Measurements from ENCODE around the gene DENND4A.
A peak's percentile ranks its signal among the peaks of the same experiment; 100 is the strongest.

DENND4A gene

GRCh38 chr15:65792138-65792987 lies at the start of gene DENND4A:
TSS of gene DENND4A (minus strand) at chr15:65792293. CDS start at chr15:65756450, 35,843 bp downstream.
- Mint-ChIP-seq H3K9me3 (no peaks in the 10 kb centered on the region), H3K27me3 (no peaks in the 10 kb centered on the region), H3K36me3 (ENCODE audit: low read depth) (peaks cover 18% of the 10 kb centered on the region), H3K4me1 (peaks cover 72% of the 10 kb centered on the region), H3K4me3 (peak within 1 kb of the TSS; percentile 85), H3K27ac (peak within 1 kb of the TSS; percentile 100)
- DNase-seq (peak; percentile 98), ATAC-seq (peak; percentile 85)

GRCh38 chr15:65841121-65841930 lies 49.2 kb upstream of the DENND4A start:
- no peak for ATAC-seq
- Mint-ChIP-seq H3K4me1 (peaks cover 4% of the 10 kb centered on the region), H3K27ac (no peak overlapping the region), H3K4me3 (no peak overlapping the region), H3K36me3 (ENCODE audit: low read depth) (no peaks in the 10 kb centered on the region), H3K27me3 (no peaks in the 10 kb centered on the region), H3K9me3 (no peaks in the 10 kb centered on the region)
- DNase-seq = no peak

- H3K4me3 Mint-ChIP-seq = no peak overlapping the region
- no peaks in the 10 kb centered on the region for H3K36me3 Mint-ChIP-seq (ENCODE audit: low read depth)
- peaks cover 4% of the 10 kb centered on the region for H3K4me1 Mint-ChIP-seq
- no peaks in the 10 kb centered on the region for H3K27me3 Mint-ChIP-seq
- no peak for DNase-seq
- no peak for ATAC-seq
- H3K27ac Mint-ChIP-seq = no peak overlapping the region
- no peaks in the 10 kb centered on the region for H3K9me3 Mint-ChIP-seq
Measured at GRCh38 chr15:65839985-65840384, 47.9 kb upstream of the DENND4A start.

- Mint-ChIP-seq H3K27me3 (no peaks in the 10 kb centered on the region), H3K4me3 (no peak overlapping the region), H3K4me1 (peaks cover 4% of the 10 kb centered on the region), H3K36me3 (ENCODE audit: low read depth) (no peaks in the 10 kb centered on the region), H3K9me3 (no peaks in the 10 kb centered on the region), H3K27ac (no peak overlapping the region)
- ATAC-seq (no peak), DNase-seq (no peak)
Measured at GRCh38 chr15:65839354-65839901, 47.3 kb upstream of the DENND4A start.

DNA sequence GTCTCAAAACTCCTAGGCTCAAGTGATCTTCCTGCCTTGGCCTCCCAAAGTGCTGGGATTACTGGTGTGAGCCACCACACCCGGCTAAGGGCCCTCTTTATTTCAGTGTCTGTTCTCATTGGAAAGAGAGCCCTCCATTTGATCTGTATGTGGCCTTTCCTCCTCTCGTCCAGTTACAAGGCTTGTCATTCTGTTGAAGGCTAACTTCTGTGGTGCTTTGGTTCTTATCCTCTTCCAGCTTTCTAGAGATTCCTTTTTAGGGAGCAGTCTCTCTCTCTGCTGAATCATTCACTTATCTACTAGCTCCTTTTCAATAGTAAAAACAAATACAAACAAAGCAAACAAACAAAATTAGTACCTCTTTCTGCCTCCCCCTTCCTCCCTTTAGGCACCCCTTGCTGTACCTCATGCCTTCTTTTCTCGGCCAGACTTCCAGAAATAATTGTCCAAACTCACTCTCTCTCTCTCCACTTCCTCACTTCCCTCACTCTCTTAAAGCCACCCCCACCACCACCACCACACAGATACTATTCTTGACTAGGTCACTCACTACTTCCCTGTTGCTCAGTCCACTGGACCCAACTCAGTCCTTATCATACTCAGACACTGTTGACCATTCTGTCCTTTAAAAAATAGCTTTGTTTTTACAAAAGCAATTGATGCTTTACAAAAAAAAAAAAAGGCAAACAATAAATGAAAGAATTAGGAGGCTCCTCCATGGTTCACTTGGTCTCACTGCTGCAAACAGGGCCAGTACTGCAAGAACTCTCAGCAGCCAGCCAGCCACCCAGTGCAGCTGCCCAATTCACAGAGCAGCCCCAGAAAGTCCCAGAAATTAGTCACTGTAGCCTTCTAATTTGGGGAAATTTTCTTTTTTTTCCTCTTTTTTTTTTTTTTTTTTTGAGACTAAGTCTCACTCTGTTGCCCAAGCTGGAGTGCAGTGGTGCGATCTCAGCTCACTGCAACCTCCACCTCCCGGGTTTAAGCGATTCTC lies 45.5 kb upstream of the DENND4A start:
- Mint-ChIP-seq H3K4me1 (peaks cover 20% of the 10 kb centered on the region), H3K27ac (peak overlapping the region; percentile 21), H3K36me3 (ENCODE audit: low read depth) (no peaks in the 10 kb centered on the region), H3K9me3 (no peaks in the 10 kb centered on the region), H3K4me3 (no peak overlapping the region), H3K27me3 (no peaks in the 10 kb centered on the region)
- ATAC-seq (no peak), DNase-seq (no peak)

GRCh38 chr15:65836665-65837064 lies 44.6 kb upstream of the DENND4A start:
- ATAC-seq = no peak
- no peaks in the 10 kb centered on the region for H3K27me3 Mint-ChIP-seq
- peaks cover 28% of the 10 kb centered on the region for H3K4me1 Mint-ChIP-seq
- H3K4me3 Mint-ChIP-seq = no peak overlapping the region
- no peaks in the 10 kb centered on the region for H3K9me3 Mint-ChIP-seq
- H3K36me3 Mint-ChIP-seq (ENCODE audit: low read depth) = no peaks in the 10 kb centered on the region
- no peak overlapping the region for H3K27ac Mint-ChIP-seq
- DNase-seq = no peak

DNA sequence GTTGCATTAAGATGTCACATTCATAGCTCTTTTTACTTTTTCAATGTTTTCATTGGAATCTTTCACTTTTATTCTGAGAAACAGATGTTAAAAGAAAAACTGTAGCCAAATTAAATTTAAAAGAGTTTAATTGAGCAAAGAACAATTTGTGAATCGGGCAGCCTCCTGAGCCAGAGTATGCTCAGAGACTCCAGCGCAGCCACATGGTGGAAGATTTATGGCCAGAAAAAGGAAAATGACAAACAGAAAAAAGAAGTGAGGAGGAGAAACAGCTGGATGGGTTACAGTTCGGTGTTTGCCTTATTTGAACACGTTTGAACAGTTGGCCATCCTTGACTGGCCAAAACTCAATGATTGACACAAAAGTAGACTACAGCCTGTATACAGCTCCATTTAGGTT lies 43.4 kb upstream of the DENND4A start:
- DNase-seq = no peak
- Mint-ChIP-seq H3K9me3 (no peaks in the 10 kb centered on the region), H3K4me1 (peaks cover 36% of the 10 kb centered on the region), H3K27ac (no peak overlapping the region), H3K4me3 (no peak overlapping the region), H3K36me3 (ENCODE audit: low read depth) (no peaks in the 10 kb centered on the region), H3K27me3 (no peaks in the 10 kb centered on the region)
- ATAC-seq = no peak

DNA sequence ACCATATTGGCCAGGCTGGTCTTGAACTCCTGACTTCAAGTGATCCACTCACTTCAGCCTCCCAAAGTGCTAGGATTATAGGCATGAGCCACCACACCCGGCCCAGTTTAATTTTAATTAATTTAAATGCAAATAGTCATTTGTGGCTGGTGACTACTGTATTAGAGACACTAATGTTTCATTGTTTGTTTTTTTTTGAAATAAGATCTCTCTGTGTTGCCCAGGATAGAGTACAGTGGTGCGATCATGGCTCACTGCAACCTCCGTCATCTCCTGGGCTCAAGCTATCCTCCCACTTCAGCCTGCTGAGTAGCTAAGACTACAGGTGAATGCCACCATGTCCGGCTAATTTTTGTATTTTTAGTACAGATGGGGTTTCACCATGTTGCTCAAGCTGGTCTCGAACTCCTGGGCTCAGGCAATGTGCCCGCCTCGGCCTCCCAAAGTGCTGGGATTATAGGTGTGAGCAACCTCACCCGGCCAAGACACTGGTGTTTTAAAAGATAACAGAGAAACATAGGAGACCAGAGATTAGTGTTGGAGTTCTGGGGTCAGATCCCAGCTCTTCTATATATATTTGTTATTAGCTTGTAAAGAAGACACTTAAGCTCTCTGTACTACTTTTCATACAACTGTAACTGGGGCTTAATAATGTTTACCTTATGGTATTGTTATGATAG lies 42.6 kb upstream of the DENND4A start:
- Mint-ChIP-seq H3K9me3 (no peaks in the 10 kb centered on the region), H3K27ac (no peak overlapping the region), H3K4me1 (peaks cover 39% of the 10 kb centered on the region), H3K4me3 (no peak overlapping the region), H3K36me3 (ENCODE audit: low read depth) (no peaks in the 10 kb centered on the region), H3K27me3 (no peaks in the 10 kb centered on the region)
- DNase-seq (no peak), ATAC-seq (no peak)

DNA sequence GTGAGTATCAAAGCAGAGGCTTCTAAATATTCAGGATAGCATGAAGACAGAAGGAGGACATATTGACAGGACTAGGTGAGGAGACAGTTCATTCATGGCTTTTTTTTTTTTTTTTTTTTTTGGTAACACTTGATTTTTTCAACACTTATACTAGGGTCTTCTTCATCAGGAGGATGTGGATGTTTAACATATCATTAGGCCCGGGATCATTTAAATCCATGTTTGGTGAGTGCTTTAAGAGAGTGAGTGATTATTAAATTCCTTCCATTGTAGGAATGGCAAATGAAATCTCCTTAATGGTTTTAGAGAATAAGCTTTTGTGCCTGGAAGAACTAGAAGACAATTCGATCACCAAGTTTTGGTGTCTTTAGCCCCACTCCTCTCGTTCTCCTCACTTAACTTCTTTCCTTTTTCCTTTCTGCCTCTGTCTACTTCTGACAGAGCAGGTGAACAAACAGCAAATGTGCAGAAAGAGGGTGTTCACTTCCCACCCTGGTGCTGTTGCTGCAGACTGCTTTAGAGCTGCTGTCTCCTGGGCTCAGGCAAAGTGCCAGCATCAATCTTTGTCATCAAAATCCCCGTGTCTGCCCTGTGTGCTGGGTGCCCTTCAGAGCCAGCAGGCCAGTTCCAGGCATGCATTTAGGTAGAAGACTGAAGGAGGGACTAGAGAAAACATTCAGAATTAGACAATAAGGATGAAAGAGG lies 41.6 kb upstream of the DENND4A start:
- peak overlapping the region; percentile 92 for H3K27ac Mint-ChIP-seq
- DNase-seq = peak; percentile 48
- no peaks in the 10 kb centered on the region for H3K36me3 Mint-ChIP-seq (ENCODE audit: low read depth)
- ATAC-seq = peak; percentile 68
- peaks cover 48% of the 10 kb centered on the region for H3K4me1 Mint-ChIP-seq
- H3K9me3 Mint-ChIP-seq = no peaks in the 10 kb centered on the region
- H3K4me3 Mint-ChIP-seq = peak overlapping the region; percentile 73
- H3K27me3 Mint-ChIP-seq = no peaks in the 10 kb centered on the region

GRCh38 chr15:65832549-65833364 lies 40.7 kb upstream of the DENND4A start:
- H3K4me3 Mint-ChIP-seq = peak overlapping the region; percentile 73
- H3K27ac Mint-ChIP-seq = peak overlapping the region; percentile 92
- peak; percentile 85 for ATAC-seq
- no peaks in the 10 kb centered on the region for H3K36me3 Mint-ChIP-seq (ENCODE audit: low read depth)
- peak; percentile 56 for DNase-seq
- H3K4me1 Mint-ChIP-seq = peaks cover 56% of the 10 kb centered on the region
- no peaks in the 10 kb centered on the region for H3K9me3 Mint-ChIP-seq
- H3K27me3 Mint-ChIP-seq = no peaks in the 10 kb centered on the region

- peak overlapping the region; percentile 16 for H3K4me3 Mint-ChIP-seq
Measured at GRCh38 chr15:65829130-65829764, 37.2 kb upstream of the DENND4A start.

GRCh38 chr15:65828585-65828984 lies 36.5 kb upstream of the DENND4A start:
- DNase-seq = no peak
- H3K4me1 Mint-ChIP-seq = peaks cover 67% of the 10 kb centered on the region
- ATAC-seq = peak; percentile 40
- peak overlapping the region; percentile 16 for H3K4me3 Mint-ChIP-seq
- no peaks in the 10 kb centered on the region for H3K27me3 Mint-ChIP-seq
- H3K36me3 Mint-ChIP-seq (ENCODE audit: low read depth) = no peaks in the 10 kb centered on the region
- H3K9me3 Mint-ChIP-seq = no peaks in the 10 kb centered on the region
- peak overlapping the region; percentile 88 for H3K27ac Mint-ChIP-seq

More at GRCh38 chr15:65829130-65829764, 37.2 kb upstream of the DENND4A start:
- Mint-ChIP-seq H3K4me1 (peaks cover 68% of the 10 kb centered on the region), H3K27me3 (no peaks in the 10 kb centered on the region), H3K27ac (peak overlapping the region; percentile 88), H3K36me3 (ENCODE audit: low read depth) (no peaks in the 10 kb centered on the region), H3K9me3 (no peaks in the 10 kb centered on the region)
- DNase-seq = no peak
- ATAC-seq = peak; percentile 21
